Uterus (tissue), 4 donors: ENCODE data around the gene S100Z. TPM values are rescaled to one million over a fixed set of nuclear protein-coding genes. Genes with fewer than 3 reads are reported as not detected.

Source experiments
- DNase-seq, 2 donors: peaks; one replicate each; pipeline ENCODE4 v3.0.0-alpha.2; 2019 to 2020
- H3K27ac ChIP-seq, 2 donors: fragments of 200-600 bp; sonication (generic); 1 replicate in 1 of 2; 2 replicates in 1 of 2; pipeline ENCODE4 v1.5.1; 2016 to 2018
- H3K27me3 ChIP-seq, 2 donors: fragments of 200-600 bp; sonication (generic); one replicate each; pipeline ENCODE4 v1.5.1; 2018 to 2019; ENCODE audit warnings: control low read depth in 1 of 2
- H3K36me3 ChIP-seq, 2 donors: fragments of 200-600 bp; sonication (generic); one replicate each; pipeline ENCODE4 v1.5.1; 2019; ENCODE audit warnings: control low read depth in 1 of 2
- H3K4me1 ChIP-seq, 2 donors: fragments of 200-600 bp; sonication (generic); one replicate each; pipeline ENCODE4 v1.5.1; 2018 to 2019; ENCODE audit warnings: control low read depth in 1 of 2
- H3K4me3 ChIP-seq, 2 donors: fragments of 200-600 bp; sonication (generic); 1 replicate in 1 of 2; 2 replicates in 1 of 2; pipeline ENCODE4 v1.5.1; 2018 to 2019; ENCODE audit warnings: mild to moderate bottlenecking in 1 of 2
- H3K9me3 ChIP-seq, 2 donors: fragments of 200-600 bp; sonication (generic); one replicate each; pipeline ENCODE4 v1.5.1; 2019; ENCODE audit warnings: control low read depth in 1 of 2
- CTCF ChIP-seq, 4 experiments: fragments of 200-600 bp in 2 of 4; fragments of 450-650 bp in 2 of 4; sonication (generic) in 2 of 4; IDR thresholded peaks; one replicate each; pipeline ENCODE4 v1.5.1; 2016 to 2019; ENCODE audit warnings: antibody characterized with exemption in 4 of 4, mild to moderate bottlenecking in 2 of 4, moderate library complexity in 1 of 4
- POLR2A ChIP-seq, 2 donors: fragments of 450-650 bp; IDR thresholded peaks; one replicate each; pipeline ENCODE4 v1.6.1; 2016; ENCODE audit warnings: antibody characterized with exemption in 2 of 2, mild to moderate bottlenecking in 1 of 2, moderate library complexity in 1 of 2
- intact Hi-C: fragments of 100-400 bp; cut with DNase I; formaldehyde crosslinking; loops from one replicate; pipeline ENCODE4 v1.15.1; 2023; ENCODE audit warnings: low total_unique reads
- total RNA-seq, 4 donors: library from RNA; depleted of rRNA in 3 of 4; stranded (reverse); fragments of >200 nt in 3 of 4; gene quantifications; one replicate each; pipeline versions ENCODE4 v1.1.0 to v1.2.4, GENCODE V29; 2014 to 2023
- donor health status: DM: yes; HTN: yes; CAD: no.

S100Z gene
- total RNA-seq, 4 donors from 2014 or later = 0.35 TPM; not detected in 3

- Histone ChIP-seq H3K36me3 (no peaks in the 10 kb centered on the region), H3K4me1 (no peaks in the 10 kb centered on the region), H3K27me3 (no peaks in the 10 kb centered on the region), H3K9me3 (no peaks in the 10 kb centered on the region), H3K4me3 (peak overlapping the region in 1 of 2 donors; percentile 5), H3K27ac (no peak overlapping the region)
- no peak for DNase-seq
- TF ChIP-seq CTCF (IDR thresholded peaks at IDR 0.05) (no peak), POLR2A (IDR thresholded peaks at IDR 0.05) (no peak)
- intact Hi-C loops = no loop called here
Observed at GRCh38 chr5:76953551-76954382, 104.0 kb downstream of the S100Z start.

DNA sequence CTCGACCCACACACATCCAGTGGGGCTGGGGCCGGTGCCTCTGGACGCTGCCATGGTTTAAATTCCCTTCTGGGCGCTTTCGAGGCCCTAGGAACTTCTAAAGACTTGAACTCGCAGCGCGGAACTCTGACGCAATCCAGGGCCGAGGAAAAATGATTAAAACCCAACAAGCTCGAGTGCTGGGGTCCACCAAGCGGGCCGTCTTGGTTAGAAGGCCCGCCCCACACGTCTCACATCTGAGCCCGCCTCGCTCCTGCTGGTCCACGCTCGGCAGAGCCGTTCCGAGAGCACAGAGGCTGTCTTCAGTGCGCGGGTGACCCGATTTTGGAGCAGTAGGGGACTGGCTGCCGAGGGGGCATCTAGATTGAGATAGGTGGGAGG lies 104.6 kb downstream of the S100Z start:
- Histone ChIP-seq H3K27ac (no peak overlapping the region), H3K9me3 (no peaks in the 10 kb centered on the region), H3K4me3 (peak overlapping the region in 1 of 2 donors; percentile 5), H3K4me1 (no peaks in the 10 kb centered on the region), H3K36me3 (no peaks in the 10 kb centered on the region), H3K27me3 (no peaks in the 10 kb centered on the region)
- TF ChIP-seq POLR2A (IDR thresholded peaks at IDR 0.05) (no peak), CTCF (IDR thresholded peaks at IDR 0.05) (no peak)
- intact Hi-C loops = no loop called here
- DNase-seq = no peak

DNA sequence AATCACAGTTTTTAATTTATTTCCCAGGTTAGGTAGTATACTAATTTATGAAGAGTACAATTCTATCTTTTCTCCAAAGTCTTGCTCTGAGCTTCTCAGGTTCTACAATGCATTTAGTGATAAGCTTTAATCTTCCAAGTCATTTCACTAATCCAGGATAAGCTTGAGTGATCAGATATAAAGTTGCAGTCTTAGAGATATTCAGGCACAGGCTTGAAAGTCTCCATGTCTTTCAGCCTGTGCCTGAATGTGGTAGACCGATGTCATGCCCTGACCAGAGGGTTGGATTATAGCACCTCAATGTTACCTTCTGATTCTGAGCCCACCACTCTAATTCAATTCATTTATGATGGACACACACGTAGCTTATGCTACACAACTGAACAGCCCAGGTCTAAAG lies 106.2 kb downstream of the S100Z start:
- DNase-seq = no peak
- intact Hi-C loops = no loop called here
- Histone ChIP-seq H3K9me3 (no peaks in the 10 kb centered on the region), H3K4me3 (no peak overlapping the region), H3K27ac (no peak overlapping the region), H3K4me1 (no peaks in the 10 kb centered on the region), H3K36me3 (no peaks in the 10 kb centered on the region), H3K27me3 (no peaks in the 10 kb centered on the region)
- TF ChIP-seq POLR2A (IDR thresholded peaks at IDR 0.05) (no peak), CTCF (IDR thresholded peaks at IDR 0.05) (no peak)

DNA sequence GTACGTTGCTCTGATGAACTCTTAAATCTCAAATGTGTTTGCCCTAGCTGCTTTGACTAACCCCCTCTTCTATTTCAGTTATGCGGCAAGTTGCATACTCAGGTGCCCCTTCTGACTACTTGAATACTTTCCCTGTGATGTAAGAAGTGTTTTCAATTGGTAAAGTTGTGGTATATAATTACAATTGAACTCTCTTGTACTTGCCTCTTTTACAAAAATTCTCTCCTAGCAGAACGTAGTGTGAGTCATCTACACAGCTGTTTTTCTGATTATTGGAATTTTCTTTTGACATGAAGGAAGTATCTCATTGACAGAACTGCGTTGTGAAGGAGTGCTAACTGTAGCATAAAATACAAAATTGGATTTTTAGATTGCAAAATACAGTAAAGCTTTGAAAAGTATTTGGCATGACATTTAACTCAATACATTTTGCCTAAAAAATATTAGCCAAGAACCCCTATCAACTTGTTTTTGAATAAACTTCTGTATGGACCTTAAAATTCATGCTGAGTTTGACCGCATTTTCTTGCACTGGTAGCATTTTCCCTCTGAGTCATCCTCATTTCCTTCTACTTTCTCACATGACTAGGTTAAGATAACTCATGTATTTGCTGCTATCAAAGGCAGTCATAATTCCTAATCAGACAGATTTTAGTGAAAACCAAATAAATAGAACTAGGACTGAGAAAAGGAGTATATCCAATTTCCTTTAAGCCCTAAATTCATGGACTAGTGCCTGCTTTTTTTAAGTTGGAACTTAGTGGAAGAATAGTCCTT lies 109.4 kb downstream of the S100Z start:
- Histone ChIP-seq H3K9me3 (no peaks in the 10 kb centered on the region), H3K27ac (no peak overlapping the region), H3K4me1 (no peaks in the 10 kb centered on the region), H3K4me3 (no peak overlapping the region), H3K36me3 (no peaks in the 10 kb centered on the region), H3K27me3 (no peaks in the 10 kb centered on the region)
- intact Hi-C loops = no loop called here
- TF ChIP-seq CTCF (IDR thresholded peaks at IDR 0.05) (no peak), POLR2A (IDR thresholded peaks at IDR 0.05) (no peak)
- DNase-seq = no peak

- intact Hi-C loops = no loop called here
Observed at GRCh38 chr5:76960004-76960625, 110.3 kb downstream of the S100Z start.

More at GRCh38 chr5:76960004-76960625, 110.3 kb downstream of the S100Z start:
- no peaks in the 10 kb centered on the region for H3K9me3 ChIP-seq
- TF ChIP-seq CTCF (IDR thresholded peaks at IDR 0.05) (no peak), POLR2A (IDR thresholded peaks at IDR 0.05) (no peak)
- H3K36me3 ChIP-seq = no peaks in the 10 kb centered on the region
- no peak overlapping the region for H3K4me3 ChIP-seq
- no peak overlapping the region for H3K27ac ChIP-seq
- H3K4me1 ChIP-seq = no peaks in the 10 kb centered on the region
- H3K27me3 ChIP-seq = no peaks in the 10 kb centered on the region
- DNase-seq = no peak
